ENCODE data around the gene LRRC4C. TPM values are rescaled to one million over a fixed set of nuclear protein-coding genes. Genes with fewer than 3 reads are reported as not detected.

The LRRC4C gene
- total and polyA plus RNA-seq, 2 experiments from 2014 or later = 0.35 to 1.1 TPM

DNA sequence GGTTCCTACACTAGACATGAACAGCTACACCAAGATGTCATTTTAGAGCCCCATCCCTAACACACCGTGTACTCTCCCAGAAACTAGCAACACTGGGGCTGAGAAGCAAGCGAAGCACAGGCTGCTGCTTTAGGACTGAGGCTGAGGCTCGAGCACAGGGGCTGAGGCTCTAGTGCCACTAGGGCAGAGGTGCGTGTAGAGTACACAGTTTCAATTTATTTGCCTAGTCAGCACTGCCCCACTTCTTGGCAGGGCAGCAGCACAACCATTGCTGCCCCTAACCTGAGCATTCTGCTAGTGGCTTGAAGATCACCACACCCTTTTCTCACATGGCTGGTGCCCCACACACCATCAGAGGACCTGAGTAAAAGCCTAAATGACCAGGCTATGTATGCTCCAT is 713.2 kb downstream of the LRRC4C start:
- no peaks in the 10 kb centered on the region; the same call in none of the 3 replicates for H3K9me3 Mint-ChIP-seq
- Histone ChIP-seq H3K27ac (ENCODE audit: low read depth) (no peak overlapping the region), H4K20me1 (replicated peaks; ENCODE audit: insufficient read depth) (no peaks in the 10 kb centered on the region), H3K36me3 (ENCODE audit: insufficient read depth) (no peaks in the 10 kb centered on the region), H3K4me2 (no peak overlapping the region), H3K79me2 (replicated peaks; ENCODE audit: insufficient read depth) (no peaks in the 10 kb centered on the region), H3K27me3 (ENCODE audit: insufficient read depth) (no peaks in the 10 kb centered on the region), H2AFZ (no peak overlapping the region), H3F3A (replicated peaks; ENCODE audit: low read depth) (no peaks in the 10 kb centered on the region), H3K4me3 (no peak overlapping the region), H3K4me1 (ENCODE audit: insufficient read depth) (no peaks in the 10 kb centered on the region), H3K9me2 (ENCODE audit: insufficient read depth) (no peaks in the 10 kb centered on the region)
- no peak overlapping the region for H3K27ac Mint-ChIP-seq
- no peak for TF ChIP-seq STAT1 (IDR thresholded peaks at IDR 0.05; ENCODE audit: unreplicated experiment)
- H3K4me3 Mint-ChIP-seq = no peak overlapping the region
- H3K27me3 Mint-ChIP-seq (ENCODE audit: insufficient read depth, low read depth, poor library complexity) = no peaks in the 10 kb centered on the region
- H3K36me3 Mint-ChIP-seq (ENCODE audit: low read depth) = no peaks in the 10 kb centered on the region; the same call in 2 of the 3 replicates
- DNase-seq (ENCODE audit: low spot score) (no peak), ATAC-seq (no peak)
- no peaks in the 10 kb centered on the region for H3K4me1 Mint-ChIP-seq

DNA sequence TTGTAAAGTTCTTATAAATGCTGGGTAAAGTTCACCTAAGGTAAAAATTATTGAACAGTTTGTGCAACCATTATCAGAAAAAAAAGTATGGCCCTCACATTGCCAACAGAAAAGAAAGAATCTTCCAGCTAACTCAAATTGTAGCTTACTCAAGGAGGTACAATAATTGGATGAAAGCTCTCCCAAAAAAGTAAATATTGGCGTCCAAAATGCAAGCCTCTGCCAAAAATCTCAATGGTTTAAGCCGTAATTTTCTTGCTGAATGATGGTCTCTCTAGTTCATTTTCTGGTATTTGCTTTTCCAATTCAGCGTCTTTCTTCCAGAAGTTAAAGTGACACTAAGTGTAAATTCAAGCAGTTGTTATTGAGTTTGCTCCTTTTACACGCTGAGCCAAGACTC is 727.3 kb downstream of the LRRC4C start:
- Histone ChIP-seq H3K36me3 (ENCODE audit: insufficient read depth) (no peaks in the 10 kb centered on the region), H3K79me2 (replicated peaks; ENCODE audit: insufficient read depth) (no peaks in the 10 kb centered on the region), H3K27me3 (ENCODE audit: insufficient read depth) (no peaks in the 10 kb centered on the region), H3K4me3 (no peak overlapping the region), H3K9me2 (ENCODE audit: insufficient read depth) (no peaks in the 10 kb centered on the region), H2AFZ (no peak overlapping the region), H3K4me1 (ENCODE audit: insufficient read depth) (no peaks in the 10 kb centered on the region), H3K27ac (ENCODE audit: low read depth) (no peak overlapping the region), H4K20me1 (replicated peaks; ENCODE audit: insufficient read depth) (no peaks in the 10 kb centered on the region), H3F3A (replicated peaks; ENCODE audit: low read depth) (no peaks in the 10 kb centered on the region), H3K4me2 (no peak overlapping the region)
- DNase-seq (ENCODE audit: low spot score) = no peak
- Mint-ChIP-seq H3K4me3 (no peak overlapping the region), H3K27ac (no peak overlapping the region), H3K36me3 (ENCODE audit: low read depth) (peaks cover 10% of the 10 kb centered on the region; the same call in 1 of the 3 replicates), H3K27me3 (ENCODE audit: insufficient read depth, low read depth, poor library complexity) (peaks cover 6% of the 10 kb centered on the region), H3K4me1 (no peaks in the 10 kb centered on the region), H3K9me3 (peaks cover 15% of the 10 kb centered on the region; the same call in 2 of the 3 replicates)
- no peak for ATAC-seq
- TF ChIP-seq EZH2phosphoT487 (IDR thresholded peaks at IDR 0.05; ENCODE audit: unreplicated experiment) (no peak), CREB1 (CRISPR knock-in tag; IDR thresholded peaks at IDR 0.05; ENCODE audit: low read depth) (no peak), STAT1 (IDR thresholded peaks at IDR 0.05; ENCODE audit: unreplicated experiment) (no peak), JUNB (IDR thresholded peaks at IDR 0.05; ENCODE audit: unreplicated experiment) (no peak), POLR2AphosphoS5 (IDR thresholded peaks at IDR 0.05; ENCODE audit: low read depth) (no peak), EZH2 (IDR thresholded peaks at IDR 0.05; ENCODE audit: low read depth, unreplicated experiment) (no peak)
- TF ChIP-seq, protein P1, sequence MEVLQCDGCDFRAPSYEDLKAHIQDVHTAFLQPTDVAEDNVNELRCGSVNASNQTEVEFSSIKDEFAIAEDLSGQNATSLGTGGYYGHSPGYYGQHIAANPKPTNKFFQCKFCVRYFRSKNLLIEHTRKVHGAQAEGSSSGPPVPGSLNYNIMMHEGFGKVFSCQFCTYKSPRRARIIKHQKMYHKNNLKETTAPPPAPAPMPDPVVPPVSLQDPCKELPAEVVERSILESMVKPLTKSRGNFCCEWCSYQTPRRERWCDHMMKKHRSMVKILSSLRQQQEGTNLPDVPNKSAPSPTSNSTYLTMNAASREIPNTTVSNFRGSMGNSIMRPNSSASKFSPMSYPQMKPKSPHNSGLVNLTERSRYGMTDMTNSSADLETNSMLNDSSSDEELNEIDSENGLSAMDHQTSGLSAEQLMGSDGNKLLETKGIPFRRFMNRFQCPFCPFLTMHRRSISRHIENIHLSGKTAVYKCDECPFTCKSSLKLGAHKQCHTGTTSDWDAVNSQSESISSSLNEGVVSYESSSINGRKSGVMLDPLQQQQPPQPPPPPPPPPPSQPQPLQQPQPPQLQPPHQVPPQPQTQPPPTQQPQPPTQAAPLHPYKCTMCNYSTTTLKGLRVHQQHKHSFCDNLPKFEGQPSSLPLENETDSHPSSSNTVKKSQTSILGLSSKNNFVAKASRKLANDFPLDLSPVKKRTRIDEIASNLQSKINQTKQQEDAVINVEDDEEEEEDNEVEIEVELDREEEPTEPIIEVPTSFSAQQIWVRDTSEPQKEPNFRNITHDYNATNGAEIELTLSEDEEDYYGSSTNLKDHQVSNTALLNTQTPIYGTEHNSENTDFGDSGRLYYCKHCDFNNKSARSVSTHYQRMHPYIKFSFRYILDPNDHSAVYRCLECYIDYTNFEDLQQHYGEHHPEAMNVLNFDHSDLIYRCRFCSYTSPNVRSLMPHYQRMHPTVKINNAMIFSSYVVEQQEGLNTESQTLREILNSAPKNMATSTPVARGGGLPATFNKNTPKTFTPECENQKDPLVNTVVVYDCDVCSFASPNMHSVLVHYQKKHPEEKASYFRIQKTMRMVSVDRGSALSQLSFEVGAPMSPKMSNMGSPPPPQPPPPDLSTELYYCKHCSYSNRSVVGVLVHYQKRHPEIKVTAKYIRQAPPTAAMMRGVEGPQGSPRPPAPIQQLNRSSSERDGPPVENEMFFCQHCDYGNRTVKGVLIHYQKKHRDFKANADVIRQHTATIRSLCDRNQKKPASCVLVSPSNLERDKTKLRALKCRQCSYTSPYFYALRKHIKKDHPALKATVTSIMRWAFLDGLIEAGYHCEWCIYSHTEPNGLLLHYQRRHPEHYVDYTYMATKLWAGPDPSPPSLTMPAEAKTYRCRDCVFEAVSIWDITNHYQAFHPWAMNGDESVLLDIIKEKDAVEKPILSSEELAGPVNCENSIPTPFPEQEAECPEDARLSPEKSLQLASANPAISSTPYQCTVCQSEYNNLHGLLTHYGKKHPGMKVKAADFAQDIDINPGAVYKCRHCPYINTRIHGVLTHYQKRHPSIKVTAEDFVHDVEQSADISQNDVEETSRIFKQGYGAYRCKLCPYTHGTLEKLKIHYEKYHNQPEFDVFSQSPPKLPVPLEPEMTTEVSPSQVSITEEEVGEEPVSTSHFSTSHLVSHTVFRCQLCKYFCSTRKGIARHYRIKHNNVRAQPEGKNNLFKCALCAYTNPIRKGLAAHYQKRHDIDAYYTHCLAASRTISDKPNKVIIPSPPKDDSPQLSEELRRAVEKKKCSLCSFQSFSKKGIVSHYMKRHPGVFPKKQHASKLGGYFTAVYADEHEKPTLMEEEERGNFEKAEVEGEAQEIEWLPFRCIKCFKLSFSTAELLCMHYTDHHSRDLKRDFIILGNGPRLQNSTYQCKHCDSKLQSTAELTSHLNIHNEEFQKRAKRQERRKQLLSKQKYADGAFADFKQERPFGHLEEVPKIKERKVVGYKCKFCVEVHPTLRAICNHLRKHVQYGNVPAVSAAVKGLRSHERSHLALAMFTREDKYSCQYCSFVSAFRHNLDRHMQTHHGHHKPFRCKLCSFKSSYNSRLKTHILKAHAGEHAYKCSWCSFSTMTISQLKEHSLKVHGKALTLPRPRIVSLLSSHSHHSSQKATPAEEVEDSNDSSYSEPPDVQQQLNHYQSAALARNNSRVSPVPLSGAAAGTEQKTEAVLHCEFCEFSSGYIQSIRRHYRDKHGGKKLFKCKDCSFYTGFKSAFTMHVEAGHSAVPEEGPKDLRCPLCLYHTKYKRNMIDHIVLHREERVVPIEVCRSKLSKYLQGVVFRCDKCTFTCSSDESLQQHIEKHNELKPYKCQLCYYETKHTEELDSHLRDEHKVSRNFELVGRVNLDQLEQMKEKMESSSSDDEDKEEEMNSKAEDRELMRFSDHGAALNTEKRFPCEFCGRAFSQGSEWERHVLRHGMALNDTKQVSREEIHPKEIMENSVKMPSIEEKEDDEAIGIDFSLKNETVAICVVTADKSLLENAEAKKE (CRISPR knock-in tag; IDR thresholded peaks at IDR 0.05) = no peak
- TF ChIP-seq, protein P2, sequence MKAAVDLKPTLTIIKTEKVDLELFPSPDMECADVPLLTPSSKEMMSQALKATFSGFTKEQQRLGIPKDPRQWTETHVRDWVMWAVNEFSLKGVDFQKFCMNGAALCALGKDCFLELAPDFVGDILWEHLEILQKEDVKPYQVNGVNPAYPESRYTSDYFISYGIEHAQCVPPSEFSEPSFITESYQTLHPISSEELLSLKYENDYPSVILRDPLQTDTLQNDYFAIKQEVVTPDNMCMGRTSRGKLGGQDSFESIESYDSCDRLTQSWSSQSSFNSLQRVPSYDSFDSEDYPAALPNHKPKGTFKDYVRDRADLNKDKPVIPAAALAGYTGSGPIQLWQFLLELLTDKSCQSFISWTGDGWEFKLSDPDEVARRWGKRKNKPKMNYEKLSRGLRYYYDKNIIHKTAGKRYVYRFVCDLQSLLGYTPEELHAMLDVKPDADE (IDR thresholded peaks at IDR 0.05) = no peak
- TF ChIP-seq, protein P3, sequence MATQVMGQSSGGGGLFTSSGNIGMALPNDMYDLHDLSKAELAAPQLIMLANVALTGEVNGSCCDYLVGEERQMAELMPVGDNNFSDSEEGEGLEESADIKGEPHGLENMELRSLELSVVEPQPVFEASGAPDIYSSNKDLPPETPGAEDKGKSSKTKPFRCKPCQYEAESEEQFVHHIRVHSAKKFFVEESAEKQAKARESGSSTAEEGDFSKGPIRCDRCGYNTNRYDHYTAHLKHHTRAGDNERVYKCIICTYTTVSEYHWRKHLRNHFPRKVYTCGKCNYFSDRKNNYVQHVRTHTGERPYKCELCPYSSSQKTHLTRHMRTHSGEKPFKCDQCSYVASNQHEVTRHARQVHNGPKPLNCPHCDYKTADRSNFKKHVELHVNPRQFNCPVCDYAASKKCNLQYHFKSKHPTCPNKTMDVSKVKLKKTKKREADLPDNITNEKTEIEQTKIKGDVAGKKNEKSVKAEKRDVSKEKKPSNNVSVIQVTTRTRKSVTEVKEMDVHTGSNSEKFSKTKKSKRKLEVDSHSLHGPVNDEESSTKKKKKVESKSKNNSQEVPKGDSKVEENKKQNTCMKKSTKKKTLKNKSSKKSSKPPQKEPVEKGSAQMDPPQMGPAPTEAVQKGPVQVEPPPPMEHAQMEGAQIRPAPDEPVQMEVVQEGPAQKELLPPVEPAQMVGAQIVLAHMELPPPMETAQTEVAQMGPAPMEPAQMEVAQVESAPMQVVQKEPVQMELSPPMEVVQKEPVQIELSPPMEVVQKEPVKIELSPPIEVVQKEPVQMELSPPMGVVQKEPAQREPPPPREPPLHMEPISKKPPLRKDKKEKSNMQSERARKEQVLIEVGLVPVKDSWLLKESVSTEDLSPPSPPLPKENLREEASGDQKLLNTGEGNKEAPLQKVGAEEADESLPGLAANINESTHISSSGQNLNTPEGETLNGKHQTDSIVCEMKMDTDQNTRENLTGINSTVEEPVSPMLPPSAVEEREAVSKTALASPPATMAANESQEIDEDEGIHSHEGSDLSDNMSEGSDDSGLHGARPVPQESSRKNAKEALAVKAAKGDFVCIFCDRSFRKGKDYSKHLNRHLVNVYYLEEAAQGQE (IDR thresholded peaks at IDR 0.05; ENCODE audit: unreplicated experiment) = no peak

All from GM23338 (cell line).